RWPE1 (cell line): ENCODE results near the gene GUCY1A2.
"Not testable (repeated sequence)": the region's sequence is repeated elsewhere in the genome, so short reads cannot be mapped to it uniquely, and the experiment has no call there.

Experiments
- CTCF ChIA-PET: fragments of 350-600 bp; sonication (Branson Sonifier 250); formaldehyde crosslinking; extraction: SDS; loops from one replicate; lab custom pipeline; 2021; lab: Yijun Ruan, JAX
- POLR2A ChIA-PET: fragments of 400-600 bp; formaldehyde crosslinking; extraction: SDS; loops from one replicate; lab custom pipeline; 2020; ENCODE audit warnings: antibody characterized with exemption; ENCODE audit not compliant: low non-redundant PET; lab: Yijun Ruan, JAX
- DNase-seq: peaks from one replicate; pipeline ENCODE4 v3.0.0; 2012; ENCODE audit warnings: low spot score
- H3K27ac ChIP-seq: fragments of 450-650 bp; 2 replicates; pipeline ENCODE4 v1.5.1; 2017
- TF ChIP-seq, protein P1 (sequence below): fragments of 450-650 bp; conservative IDR thresholded peaks from 2 replicates; pipeline ENCODE4 v1.5.1; 2017; ENCODE audit warnings: low read depth, mild to moderate bottlenecking

GUCY1A2 gene

DNA sequence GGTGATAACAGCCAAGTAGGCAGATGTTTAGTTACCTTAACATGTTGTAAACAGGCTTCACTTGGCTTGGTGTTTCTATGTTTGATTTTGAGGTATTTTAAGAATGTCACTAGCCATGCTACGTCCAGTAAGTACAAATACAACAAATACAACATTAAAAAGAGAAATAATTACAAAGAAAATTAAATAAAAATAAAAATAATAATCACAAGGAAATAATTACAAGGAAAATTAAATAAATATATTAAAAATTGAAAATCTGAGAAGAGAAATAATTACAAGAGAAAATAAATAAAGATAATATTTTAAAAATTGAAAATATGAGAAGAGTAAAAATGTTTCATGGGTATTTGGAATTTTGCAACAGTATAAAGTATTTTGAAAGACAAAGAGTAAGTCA is 103.9 kb downstream of the GUCY1A2 start:
- CTCF ChIA-PET, result no interaction called here
- H3K27ac ChIP-seq, result no peak overlapping the region
- TF ChIP-seq, protein P1, sequence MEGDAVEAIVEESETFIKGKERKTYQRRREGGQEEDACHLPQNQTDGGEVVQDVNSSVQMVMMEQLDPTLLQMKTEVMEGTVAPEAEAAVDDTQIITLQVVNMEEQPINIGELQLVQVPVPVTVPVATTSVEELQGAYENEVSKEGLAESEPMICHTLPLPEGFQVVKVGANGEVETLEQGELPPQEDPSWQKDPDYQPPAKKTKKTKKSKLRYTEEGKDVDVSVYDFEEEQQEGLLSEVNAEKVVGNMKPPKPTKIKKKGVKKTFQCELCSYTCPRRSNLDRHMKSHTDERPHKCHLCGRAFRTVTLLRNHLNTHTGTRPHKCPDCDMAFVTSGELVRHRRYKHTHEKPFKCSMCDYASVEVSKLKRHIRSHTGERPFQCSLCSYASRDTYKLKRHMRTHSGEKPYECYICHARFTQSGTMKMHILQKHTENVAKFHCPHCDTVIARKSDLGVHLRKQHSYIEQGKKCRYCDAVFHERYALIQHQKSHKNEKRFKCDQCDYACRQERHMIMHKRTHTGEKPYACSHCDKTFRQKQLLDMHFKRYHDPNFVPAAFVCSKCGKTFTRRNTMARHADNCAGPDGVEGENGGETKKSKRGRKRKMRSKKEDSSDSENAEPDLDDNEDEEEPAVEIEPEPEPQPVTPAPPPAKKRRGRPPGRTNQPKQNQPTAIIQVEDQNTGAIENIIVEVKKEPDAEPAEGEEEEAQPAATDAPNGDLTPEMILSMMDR, result no peak
- no peak for DNase-seq
- POLR2A ChIA-PET, result no interaction called here

- POLR2A ChIA-PET, result no interaction called here
- TF ChIP-seq, protein P1, result no peak
- no peak overlapping the region for H3K27ac ChIP-seq
- CTCF ChIA-PET, result no interaction called here
- no peak for DNase-seq
Measured at GRCh38 chr11:106913141-106913540, 105.1 kb downstream of the GUCY1A2 start.

GRCh38 chr11:106904826-106905225 is 113.5 kb downstream of the GUCY1A2 start:
- ChIA-PET POLR2A (no interaction called here), CTCF (no interaction called here)
- H3K27ac ChIP-seq, result no peak overlapping the region
- no peak for DNase-seq
- TF ChIP-seq, protein P1, result no peak

GRCh38 chr11:106889718-106890117 is 128.6 kb downstream of the GUCY1A2 start:
- POLR2A ChIA-PET, result no interaction called here

DNA sequence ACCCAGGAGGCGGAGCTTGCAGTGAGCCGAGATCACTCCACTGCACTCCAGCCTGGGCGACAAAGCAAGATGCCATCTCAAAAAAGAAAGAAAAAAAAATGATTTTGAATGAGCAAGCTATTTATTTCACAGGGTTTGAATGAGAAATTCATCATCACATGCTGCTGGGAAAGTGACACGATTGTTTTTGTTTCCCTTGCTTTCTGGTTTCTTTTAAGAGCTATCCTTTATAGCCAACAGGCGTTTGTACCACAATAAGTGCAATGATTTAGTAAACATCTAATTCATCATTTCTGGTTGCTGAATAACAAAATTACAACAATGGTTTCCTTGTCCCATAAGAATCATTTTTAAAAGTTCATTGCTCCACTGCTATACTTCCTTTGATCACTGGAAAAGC is 129.9 kb downstream of the GUCY1A2 start:
- POLR2A ChIA-PET, result no interaction called here
- TF ChIP-seq, protein P1, result no peak
- CTCF ChIA-PET, result no interaction called here
- H3K27ac ChIP-seq, result no peak overlapping the region
- DNase-seq, result no peak

More at GRCh38 chr11:106889718-106890117, 128.6 kb downstream of the GUCY1A2 start:
- H3K27ac ChIP-seq, result no peak overlapping the region
- no peak for DNase-seq
- TF ChIP-seq, protein P1, result no peak
- CTCF ChIA-PET, result no interaction called here

- DNase-seq, CTCF ChIA-PET, H3K27ac ChIP-seq, POLR2A ChIA-PET: not testable (repeated sequence)
Measured at GRCh38 chr11:106883693-106884092, 134.6 kb downstream of the GUCY1A2 start.

DNA sequence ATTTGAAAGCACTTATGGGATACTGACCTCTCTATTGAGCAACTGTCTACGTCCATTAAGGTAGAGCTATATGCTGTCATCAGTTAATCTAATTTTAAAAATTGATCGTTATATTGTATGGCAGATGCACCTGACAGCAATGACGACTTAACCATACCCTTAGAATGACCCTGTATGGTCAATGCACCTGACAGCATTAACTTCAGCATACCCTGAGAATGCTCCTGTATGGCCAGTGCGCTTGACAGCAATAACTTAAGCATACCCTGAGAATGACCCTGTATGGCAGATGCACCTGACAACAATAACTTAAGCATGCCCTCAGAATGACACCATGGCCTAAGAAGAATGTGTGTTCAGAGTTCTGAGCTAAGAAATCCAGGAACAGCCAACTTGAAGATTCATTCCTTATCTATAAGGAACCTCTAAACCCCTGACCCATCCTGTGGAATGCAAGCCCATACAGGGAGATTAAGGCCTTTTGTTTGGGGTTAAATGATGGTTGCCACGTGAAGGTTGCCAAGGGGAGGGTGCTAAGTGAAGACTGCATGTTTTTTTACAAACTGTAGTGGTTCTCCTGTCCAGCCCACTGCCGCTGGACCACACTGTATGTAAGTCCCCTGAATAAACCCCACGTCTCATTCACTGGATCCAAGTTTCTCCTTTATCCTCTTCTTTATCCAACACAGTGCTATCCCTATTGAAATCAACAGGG is 138.3 kb downstream of the GUCY1A2 start:
- ChIA-PET CTCF (no interaction called here), POLR2A (no interaction called here)
- TF ChIP-seq, protein P1, result no peak
- no peak overlapping the region for H3K27ac ChIP-seq
- DNase-seq, result no peak
